ENCODE results near the gene SHC2. TPM values are rescaled to one million over a fixed set of nuclear protein-coding genes. Genes with fewer than 3 reads are reported as not detected.

Gene SHC2
- polyA plus RNA-seq, 6 donors from 2014 or later: 0.20 TPM; not detected in 5

- Mint-ChIP-seq H3K27ac (no peak overlapping the region), H3K4me3 (peak overlapping the region in 1 of 8 donors; percentile 29), H3K9me3 (peaks cover 0 to 4% (median 0%) of the 10 kb centered on the region in 7 donors), H3K36me3 (no peaks in the 10 kb centered on the region), H3K27me3 (peaks cover 0 to 16% (median 9%) of the 10 kb centered on the region in 3 donors), H3K4me1 (peaks cover 0 to 4% (median 0%) of the 10 kb centered on the region in 3 donors)
- ATAC-seq (ENCODE audit: low read depth in 2 of 2): no peak
- no peak for DNase-seq
These were observed 13.6 kb upstream of the SHC2 start for GRCh38 chr19:474126-475078.

- Mint-ChIP-seq H3K27ac (peak overlapping the region in 1 of 6 donors; percentile 68), H3K4me1 (peaks cover 0 to 4% (median 0%) of the 10 kb centered on the region in 3 donors), H3K36me3 (no peaks in the 10 kb centered on the region), H3K4me3 (no peak overlapping the region), H3K27me3 (peaks cover 0 to 11% (median 9%) of the 10 kb centered on the region in 3 donors), H3K9me3 (peaks cover 0 to 5% (median 0%) of the 10 kb centered on the region in 7 donors)
- ATAC-seq (ENCODE audit: low read depth in 2 of 2): no peak
- no peak for DNase-seq
These were observed 11.4 kb upstream of the SHC2 start for GRCh38 chr19:472005-472858.

GRCh38 chr19:470701-471100 lies 9.9 kb upstream of the SHC2 start:
- no peak for ATAC-seq (ENCODE audit: low read depth in 2 of 2)
- peaks cover 0 to 7% (median 0%) of the 10 kb centered on the region in 7 donors for H3K9me3 Mint-ChIP-seq

DNA sequence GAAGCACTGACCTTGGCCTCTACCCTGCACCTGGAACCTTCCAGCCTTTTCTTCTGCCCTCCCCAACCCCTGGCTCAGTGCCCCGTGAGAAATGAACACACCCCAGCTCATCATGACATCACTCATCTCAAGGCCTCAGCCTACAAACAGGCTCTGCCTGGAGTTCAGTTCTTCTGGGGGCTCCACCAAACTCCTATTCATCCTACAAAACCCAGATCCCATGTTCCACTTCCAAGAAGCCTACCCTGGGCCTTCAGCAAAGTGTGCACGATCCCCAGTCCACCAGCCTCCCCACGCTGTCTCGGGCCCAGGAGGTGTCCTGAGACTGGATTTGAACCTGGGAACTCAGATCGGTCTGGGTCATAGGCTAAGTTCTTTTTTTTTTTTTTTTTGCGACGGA lies 9.0 kb upstream of the SHC2 start:
- H3K4me1 Mint-ChIP-seq: peaks cover 0 to 4% (median 0%) of the 10 kb centered on the region in 3 donors
- no peak overlapping the region for H3K4me3 Mint-ChIP-seq
- H3K36me3 Mint-ChIP-seq: peaks cover 0 to 2% of the 10 kb centered on the region in 2 donors
- ATAC-seq (ENCODE audit: low read depth in 2 of 2) (no peak), DNase-seq (no peak)
- peaks cover 0 to 10% (median 5%) of the 10 kb centered on the region in 3 donors for H3K27me3 Mint-ChIP-seq
- peaks cover 0 to 7% (median 0%) of the 10 kb centered on the region in 7 donors for H3K9me3 Mint-ChIP-seq
- H3K27ac Mint-ChIP-seq: no peak overlapping the region

More at GRCh38 chr19:470701-471100, 9.9 kb upstream of the SHC2 start:
- Mint-ChIP-seq H3K4me3 (no peak overlapping the region), H3K27me3 (peaks cover 0 to 11% (median 9%) of the 10 kb centered on the region in 3 donors), H3K36me3 (no peaks in the 10 kb centered on the region), H3K4me1 (peaks cover 0 to 4% (median 0%) of the 10 kb centered on the region in 3 donors), H3K27ac (no peak overlapping the region)
- no peak for DNase-seq

DNA sequence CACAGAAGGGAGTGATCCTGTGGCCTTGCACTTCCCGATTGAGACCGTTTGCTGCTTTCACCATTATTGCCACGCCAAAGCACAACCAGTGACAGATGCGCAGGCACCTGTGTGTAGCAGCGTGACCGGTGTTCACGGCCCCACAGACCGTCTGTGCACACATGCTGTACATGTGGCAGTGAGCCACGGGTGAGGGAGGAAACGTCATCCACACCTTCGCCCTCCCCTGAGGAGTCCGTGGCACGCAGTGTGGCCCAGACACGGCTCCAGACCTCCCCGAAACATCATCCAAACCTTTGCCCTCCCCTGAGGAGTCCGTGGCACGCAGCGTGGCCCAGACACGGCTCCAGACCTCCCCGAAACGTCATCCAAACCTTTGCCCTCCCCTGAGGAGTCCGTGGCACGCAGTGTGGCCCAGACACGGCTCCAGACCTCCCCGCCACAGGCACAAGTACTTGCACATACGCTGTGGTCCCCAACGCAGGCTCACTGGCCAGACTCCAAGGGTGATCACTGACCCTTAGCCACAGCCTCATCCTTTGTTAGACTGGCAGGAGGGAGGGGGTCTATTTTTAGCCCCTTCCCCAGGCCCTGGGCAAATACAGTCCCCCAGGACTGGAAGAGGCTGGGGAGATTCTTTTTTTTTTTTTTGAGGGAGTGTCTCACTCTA lies 7.9 kb upstream of the SHC2 start:
- ATAC-seq (ENCODE audit: low read depth in 2 of 2): no peak

DNA sequence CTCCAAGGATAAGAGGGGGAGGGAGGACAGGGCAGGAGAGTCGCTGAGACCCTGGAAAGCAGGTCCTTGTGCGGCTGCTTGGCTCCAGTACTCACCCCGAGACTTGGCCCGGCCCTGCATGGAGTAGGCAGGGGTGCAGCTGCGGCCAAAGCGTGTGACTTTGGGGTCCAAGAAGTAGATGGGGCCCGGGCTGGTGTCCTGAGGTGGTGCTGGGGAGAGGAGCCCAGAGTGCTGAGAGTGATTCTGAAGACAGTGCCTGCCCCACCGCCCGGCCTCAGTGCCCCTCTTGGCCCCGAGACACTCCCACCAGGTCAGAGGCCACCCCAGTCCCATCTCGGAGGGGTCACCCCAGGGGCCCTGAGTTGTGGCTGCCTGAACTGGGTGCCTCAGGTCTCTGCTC lies 6.7 kb upstream of the SHC2 start:
- H3K4me1 Mint-ChIP-seq: peaks cover 0 to 4% (median 0%) of the 10 kb centered on the region in 3 donors
- peaks cover 0 to 11% (median 0%) of the 10 kb centered on the region in 7 donors for H3K9me3 Mint-ChIP-seq
- ATAC-seq (ENCODE audit: low read depth in 2 of 2) (no peak), DNase-seq (no peak)
- H3K4me3 Mint-ChIP-seq: no peak overlapping the region
- peak overlapping the region in 1 of 6 donors; percentile 63 for H3K27ac Mint-ChIP-seq
- peaks cover 0 to 22% (median 15%) of the 10 kb centered on the region in 3 donors for H3K27me3 Mint-ChIP-seq
- H3K36me3 Mint-ChIP-seq: peaks cover 0 to 8% of the 10 kb centered on the region in 2 donors

More for the DNA sequence above, 7.9 kb upstream of the SHC2 start:
- Mint-ChIP-seq H3K4me3 (no peak overlapping the region), H3K4me1 (peaks cover 0 to 4% (median 0%) of the 10 kb centered on the region in 3 donors), H3K27me3 (peaks cover 0 to 16% (median 11%) of the 10 kb centered on the region in 3 donors), H3K36me3 (peaks cover 0 to 8% of the 10 kb centered on the region in 2 donors), H3K9me3 (peaks cover 0 to 11% (median 0%) of the 10 kb centered on the region in 7 donors), H3K27ac (no peak overlapping the region)
- no peak for DNase-seq

DNA sequence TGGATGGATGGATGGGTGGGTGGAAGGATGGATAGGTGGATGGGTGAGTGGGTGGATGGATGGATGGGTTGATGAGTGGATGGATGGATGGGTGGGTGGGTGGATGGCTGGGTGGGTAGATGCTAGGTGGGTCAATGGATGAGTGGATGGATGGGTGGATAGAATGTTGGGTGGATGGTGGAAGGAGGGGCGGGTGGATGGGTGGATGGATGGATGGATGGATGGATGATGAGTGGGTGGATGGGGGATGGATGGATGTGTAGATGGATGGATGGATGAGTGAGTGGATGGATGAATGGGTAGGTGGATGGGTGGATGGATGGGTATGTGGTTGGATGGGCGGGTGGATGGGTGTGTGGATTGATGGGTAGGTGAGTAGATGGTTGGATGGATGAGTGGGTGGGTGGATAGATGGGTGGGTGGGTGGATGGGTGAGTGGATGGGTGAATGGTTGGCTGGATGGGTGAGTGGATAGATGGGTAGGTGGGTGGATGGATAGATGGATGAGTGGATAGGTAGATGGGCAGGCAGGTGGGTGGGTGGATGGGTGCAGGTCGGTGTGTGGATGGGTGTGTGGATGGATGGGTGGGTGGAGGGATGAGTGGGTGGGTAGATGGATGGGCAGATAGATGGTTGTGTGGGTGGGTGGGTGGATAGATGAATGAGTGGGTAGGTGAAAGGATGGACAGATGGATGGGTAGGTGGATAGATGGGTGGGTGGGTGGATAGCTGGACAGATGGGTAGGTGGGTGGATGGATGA lies 4.4 kb upstream of the SHC2 start:
- peaks cover 0 to 11% (median 0%) of the 10 kb centered on the region in 7 donors for H3K9me3 Mint-ChIP-seq
- ATAC-seq (ENCODE audit: low read depth in 2 of 2): no peak
- no peak overlapping the region for H3K4me3 Mint-ChIP-seq
- H3K36me3 Mint-ChIP-seq: peaks cover 0 to 8% of the 10 kb centered on the region in 2 donors
- H3K4me1 Mint-ChIP-seq: peaks cover 3 to 4% (median 3%) of the 10 kb centered on the region in 3 donors
- no peak for DNase-seq
- no peak overlapping the region for H3K27ac Mint-ChIP-seq
- peaks cover 0 to 30% (median 25%) of the 10 kb centered on the region in 3 donors for H3K27me3 Mint-ChIP-seq

- Mint-ChIP-seq H3K27ac (no peak overlapping the region), H3K36me3 (peaks cover 0 to 8% of the 10 kb centered on the region in 2 donors), H3K4me3 (peak overlapping the region in 1 of 8 donors; percentile 77), H3K27me3 (peaks cover 5 to 37% (median 25%) of the 10 kb centered on the region in 3 donors), H3K4me1 (peaks cover 0 to 8% (median 3%) of the 10 kb centered on the region in 3 donors), H3K9me3 (peaks cover 0 to 7% (median 0%) of the 10 kb centered on the region in 7 donors)
- ATAC-seq (ENCODE audit: low read depth in 2 of 2): no peak
- no peak for DNase-seq
These were observed 3.3 kb upstream of the SHC2 start for GRCh38 chr19:464208-464545.

- no peak for DNase-seq
- no peak for ATAC-seq (ENCODE audit: low read depth in 2 of 2)
- peaks cover 0 to 7% (median 0%) of the 10 kb centered on the region in 7 donors for H3K9me3 Mint-ChIP-seq
- peak overlapping the region in 2 of 8 donors; percentile 25 to 32 for H3K4me3 Mint-ChIP-seq
- H3K27ac Mint-ChIP-seq: no peak overlapping the region
- H3K4me1 Mint-ChIP-seq: peaks cover 0 to 8% (median 3%) of the 10 kb centered on the region in 3 donors
- H3K36me3 Mint-ChIP-seq: peaks cover 0 to 8% of the 10 kb centered on the region in 2 donors
- peaks cover 5 to 37% (median 25%) of the 10 kb centered on the region in 3 donors for H3K27me3 Mint-ChIP-seq
These were observed 2.8 kb upstream of the SHC2 start for GRCh38 chr19:463483-464207.

DNA sequence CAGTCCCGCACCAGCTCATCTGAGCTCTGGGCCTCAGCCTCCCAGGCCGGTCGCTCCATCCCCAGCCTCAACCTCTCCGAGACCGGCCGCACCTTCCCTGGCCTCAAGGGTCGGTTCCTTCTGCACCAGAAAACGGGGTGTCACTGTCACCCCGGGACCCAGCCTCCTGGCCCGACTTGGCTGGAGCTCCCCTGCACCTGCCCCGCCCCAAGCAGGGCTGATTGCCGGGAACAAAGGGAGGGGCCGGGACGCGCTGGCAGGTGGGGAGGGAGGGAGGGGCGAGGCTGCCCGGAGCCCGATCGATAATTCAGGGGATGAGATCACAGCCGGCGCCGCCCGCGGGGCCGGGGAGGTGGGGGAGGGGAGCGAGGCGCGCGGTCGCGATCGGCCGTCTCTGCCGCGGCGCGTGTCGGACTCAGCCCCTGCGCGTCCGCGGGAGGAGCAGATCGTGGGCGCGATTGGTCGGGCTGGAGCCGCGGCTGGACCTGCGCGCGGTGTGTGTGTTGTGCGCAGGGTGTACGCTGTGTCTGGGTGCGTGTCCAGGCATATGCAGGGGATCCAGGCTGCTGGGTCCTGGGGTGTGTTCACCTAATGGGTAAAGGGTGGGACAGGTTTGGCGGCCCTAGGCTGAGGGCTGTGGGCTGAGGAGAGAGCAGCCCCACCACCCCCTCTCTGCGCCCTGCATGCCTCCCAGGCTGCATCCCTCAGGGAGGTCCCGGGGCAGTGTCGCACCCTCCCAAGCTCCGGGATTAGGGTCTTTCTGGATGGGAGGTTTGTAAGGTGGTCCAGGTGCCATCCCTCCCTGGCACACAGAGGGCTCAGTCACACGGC lies 1.1 kb upstream of the SHC2 start:
- Mint-ChIP-seq H3K4me3 (peak overlapping the region; percentile 45 to 82 (median 72)), H3K36me3 (peaks cover 0 to 8% of the 10 kb centered on the region in 2 donors), H3K4me1 (peaks cover 0 to 8% (median 7%) of the 10 kb centered on the region in 3 donors), H3K9me3 (peaks cover 0 to 9% (median 2%) of the 10 kb centered on the region in 7 donors), H3K27me3 (peaks cover 5 to 37% (median 33%) of the 10 kb centered on the region in 3 donors), H3K27ac (no peak overlapping the region)
- ATAC-seq (ENCODE audit: low read depth in 2 of 2) (no peak), DNase-seq (no peak)
